C4-2B (cell line): ENCODE data around the gene PPDPF.

Experiments used
- H3K27ac ChIP-seq: fragments of 450-650 bp; 2 replicates; pipeline ENCODE4 v1.5.1; 2017
- ZFX ChIP-seq: fragments of 450-650 bp; IDR thresholded peaks from 2 replicates; pipeline ENCODE4 v1.6.1; 2017
- TF ChIP-seq, protein P1 (sequence below): fragments of 450-650 bp; conservative IDR thresholded peaks from 2 replicates; pipeline ENCODE4 v1.5.1; 2017; ENCODE audit warnings: mild to moderate bottlenecking

The PPDPF gene

DNA sequence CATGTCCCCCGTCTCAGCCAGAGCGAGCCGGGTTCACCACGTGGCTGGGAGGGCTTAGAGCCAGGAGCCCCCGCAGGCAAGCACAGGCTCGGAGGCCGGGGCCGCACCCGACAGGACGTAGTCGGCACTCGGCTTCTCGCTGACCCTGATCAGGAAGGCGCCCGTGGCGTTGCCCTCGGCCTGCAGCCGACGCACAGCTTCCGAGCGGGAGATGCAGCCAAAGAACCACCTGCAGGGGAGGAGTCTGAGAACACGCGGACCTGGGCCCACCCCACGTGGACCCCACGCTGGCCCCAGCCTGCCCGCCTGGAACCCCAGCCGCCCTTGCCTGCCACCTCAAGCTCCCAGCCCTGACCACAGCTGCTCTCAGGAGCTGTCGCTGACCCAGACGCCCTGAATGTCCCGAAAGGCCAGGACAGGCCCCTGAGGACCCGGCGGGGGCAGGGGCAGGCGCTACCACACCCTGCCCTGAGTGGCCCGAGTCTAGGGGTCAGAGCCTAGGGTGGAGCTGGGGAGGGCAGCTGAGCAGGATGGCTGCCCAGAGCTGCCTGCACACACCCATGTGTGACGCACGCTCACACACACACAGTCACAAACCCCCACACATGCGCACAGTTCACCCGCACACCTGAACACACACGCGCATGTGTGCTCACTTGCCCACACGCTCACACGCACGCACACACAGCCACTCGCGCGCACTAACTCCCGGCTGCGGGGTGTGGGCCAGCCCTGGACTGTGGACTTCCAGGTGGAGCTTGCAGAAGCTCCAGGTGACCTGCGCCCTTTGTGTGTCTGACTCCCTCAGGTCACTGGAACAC is 14.5 kb downstream of the PPDPF start:
- H3K27ac ChIP-seq, result no peak overlapping the region
- TF ChIP-seq, protein P1, sequence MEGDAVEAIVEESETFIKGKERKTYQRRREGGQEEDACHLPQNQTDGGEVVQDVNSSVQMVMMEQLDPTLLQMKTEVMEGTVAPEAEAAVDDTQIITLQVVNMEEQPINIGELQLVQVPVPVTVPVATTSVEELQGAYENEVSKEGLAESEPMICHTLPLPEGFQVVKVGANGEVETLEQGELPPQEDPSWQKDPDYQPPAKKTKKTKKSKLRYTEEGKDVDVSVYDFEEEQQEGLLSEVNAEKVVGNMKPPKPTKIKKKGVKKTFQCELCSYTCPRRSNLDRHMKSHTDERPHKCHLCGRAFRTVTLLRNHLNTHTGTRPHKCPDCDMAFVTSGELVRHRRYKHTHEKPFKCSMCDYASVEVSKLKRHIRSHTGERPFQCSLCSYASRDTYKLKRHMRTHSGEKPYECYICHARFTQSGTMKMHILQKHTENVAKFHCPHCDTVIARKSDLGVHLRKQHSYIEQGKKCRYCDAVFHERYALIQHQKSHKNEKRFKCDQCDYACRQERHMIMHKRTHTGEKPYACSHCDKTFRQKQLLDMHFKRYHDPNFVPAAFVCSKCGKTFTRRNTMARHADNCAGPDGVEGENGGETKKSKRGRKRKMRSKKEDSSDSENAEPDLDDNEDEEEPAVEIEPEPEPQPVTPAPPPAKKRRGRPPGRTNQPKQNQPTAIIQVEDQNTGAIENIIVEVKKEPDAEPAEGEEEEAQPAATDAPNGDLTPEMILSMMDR, result no peak
- no peak for TF ChIP-seq ZFX

DNA sequence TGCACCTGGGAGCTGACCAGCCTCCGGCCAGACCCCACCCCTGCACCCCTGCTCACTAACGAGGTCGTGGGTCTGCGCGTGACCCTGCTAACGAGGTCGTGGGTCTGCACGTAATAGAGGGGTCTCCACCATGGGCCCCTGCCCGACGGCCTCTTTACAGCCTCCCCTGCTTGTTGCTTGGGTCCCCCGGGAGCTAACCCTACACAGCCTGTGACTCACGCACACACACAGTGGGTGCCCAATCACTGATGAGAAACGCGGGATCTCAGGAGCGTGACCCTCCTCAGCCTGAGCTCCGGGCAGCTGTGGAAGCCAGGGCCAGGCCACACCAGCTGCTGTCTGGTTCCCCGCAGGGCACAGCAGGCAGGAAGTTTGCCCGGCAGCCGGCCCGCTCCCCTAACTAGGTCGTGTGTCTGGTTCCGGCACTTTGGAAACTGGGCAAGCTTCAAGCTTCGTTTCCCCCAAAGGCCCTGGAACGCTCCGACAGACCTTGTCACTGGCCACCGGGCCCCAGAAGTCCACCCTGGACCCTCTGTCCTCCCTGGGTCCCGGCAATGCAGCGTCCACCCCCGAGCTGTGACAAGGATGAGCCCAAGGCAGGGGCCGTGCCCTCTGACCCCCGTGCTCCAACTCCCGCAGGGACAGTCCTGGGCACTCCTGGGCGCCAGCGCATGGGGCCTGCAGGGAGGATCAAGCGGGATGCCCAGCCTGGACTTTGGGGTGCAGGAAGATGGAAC is 15.8 kb downstream of the PPDPF start:
- peak overlapping the region; percentile 67 for H3K27ac ChIP-seq
- TF ChIP-seq, protein P1, result no peak
- TF ChIP-seq ZFX, result no peak

DNA sequence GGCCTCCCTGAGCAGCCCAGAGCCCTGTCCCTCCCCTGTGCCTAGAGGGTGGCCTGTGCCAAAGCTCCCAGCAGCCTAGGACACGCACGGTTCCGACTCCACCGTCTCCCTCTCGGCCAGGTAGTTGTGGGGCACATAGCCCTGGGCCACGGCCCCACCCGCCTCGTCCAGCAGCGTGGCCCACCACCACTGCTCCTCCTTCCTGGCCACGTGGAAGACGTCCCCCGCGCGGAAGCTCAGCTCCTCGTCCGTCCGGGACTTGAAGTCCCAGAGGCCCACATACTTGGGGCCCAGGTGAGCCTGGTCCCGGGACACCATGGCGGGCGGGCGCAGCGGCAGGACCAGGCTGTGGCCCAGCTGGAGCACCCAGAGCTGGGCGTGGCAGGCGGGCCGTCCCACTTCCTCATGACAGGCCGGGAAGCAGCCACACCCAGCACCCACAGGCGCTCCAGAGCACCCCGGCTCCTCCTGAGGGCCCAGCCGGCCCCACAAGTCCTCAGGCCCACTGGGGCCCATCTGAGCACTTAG is 16.5 kb downstream of the PPDPF start, which contains the start of gene PTK6:
PTK6 (minus strand) TSS at position 380 of the 528 bp plus-strand sequence; CDS start at position 318, 62 bp downstream.
- peak within 1 kb of the TSS; percentile 67 for H3K27ac ChIP-seq
- TF ChIP-seq, protein P1, result no peak
- 0 out of 2 replicates have a peak, but pooled peaks have one; percentile 11 for TF ChIP-seq ZFX

DNA sequence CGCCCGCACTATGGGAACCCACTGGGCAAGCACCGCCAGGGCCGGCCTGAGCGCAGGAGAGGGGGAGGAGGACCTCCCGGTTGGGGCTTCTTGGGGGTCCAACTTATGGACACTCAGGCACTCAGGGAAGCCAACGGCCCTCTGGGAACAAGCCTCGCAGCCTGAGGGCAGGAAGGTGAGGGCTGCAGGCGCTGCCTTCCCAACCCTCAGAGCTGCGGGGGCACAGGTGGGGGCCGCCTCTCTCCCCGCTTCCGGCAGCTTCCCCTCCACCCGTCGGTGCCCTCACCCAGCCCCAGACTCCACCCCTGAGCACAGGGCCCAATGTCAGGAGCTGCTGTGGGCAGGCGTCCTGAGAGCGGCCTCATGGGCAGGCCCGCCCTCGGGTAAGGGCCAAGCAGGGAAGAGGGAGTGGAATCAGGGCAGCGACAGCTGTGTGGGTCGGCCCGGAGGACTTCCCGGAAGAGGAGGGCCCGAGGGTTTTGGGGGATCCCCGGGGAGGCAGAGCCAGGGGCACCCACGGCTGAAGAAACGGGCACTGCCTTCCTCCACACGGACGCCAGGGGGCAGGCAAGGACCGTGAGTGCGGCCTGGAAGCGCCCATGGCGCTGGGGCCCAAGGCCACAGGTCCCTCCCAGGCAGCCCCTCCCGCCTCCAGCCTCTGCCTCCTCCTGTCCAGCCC is 17.1 kb downstream of the PPDPF start:
- TF ChIP-seq ZFX, result 0 out of 2 replicates have a peak, but pooled peaks have one; percentile 5
- TF ChIP-seq, protein P1, result peak; percentile 94
- peak overlapping the region; percentile 67 for H3K27ac ChIP-seq

DNA sequence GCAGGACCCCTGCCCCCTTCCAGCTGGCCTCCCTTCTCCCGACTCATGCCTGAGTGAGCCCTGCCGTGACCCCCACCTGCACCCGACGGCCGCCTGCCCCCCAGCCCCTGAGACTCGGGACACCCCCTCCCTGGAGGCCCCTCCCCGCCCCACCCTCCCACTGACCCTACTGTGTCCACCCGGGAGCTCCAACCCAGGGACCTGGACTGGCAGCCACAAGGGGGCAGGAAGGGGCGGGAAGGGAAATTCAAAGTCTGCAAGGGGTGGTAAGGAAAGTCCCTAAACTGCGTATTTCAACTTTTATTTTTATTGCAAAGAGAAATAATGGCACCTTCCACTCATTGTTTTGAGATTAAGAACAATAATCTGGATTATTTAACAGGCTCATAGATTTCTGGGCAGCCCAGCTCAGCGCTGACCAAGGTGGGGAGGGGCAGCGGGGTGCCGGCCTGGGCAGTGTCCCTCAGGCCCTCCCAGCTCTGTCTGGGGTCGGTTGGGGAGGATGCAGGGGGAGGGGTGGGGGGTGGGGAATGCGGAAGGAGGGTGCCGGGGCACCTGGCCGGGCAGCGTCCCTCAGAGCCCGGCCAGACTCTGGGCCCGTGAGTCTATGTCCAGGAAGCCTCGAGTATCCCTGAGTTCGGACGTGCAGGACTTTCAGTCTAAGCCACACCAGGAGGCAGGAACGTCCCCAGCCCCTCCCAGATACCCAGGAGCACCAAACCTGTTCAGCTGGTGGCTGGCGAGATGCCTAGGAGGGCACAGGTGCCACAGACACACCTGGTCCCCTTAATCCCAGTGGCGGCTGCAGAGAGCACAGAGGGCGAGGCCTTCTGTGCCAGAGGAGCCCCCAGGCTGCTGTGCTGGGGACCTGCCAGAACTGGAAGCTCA is 17.9 kb downstream of the PPDPF start:
- peak overlapping the region; percentile 67 for H3K27ac ChIP-seq
- TF ChIP-seq, protein P1, result peak; percentile 73
- TF ChIP-seq ZFX, result no peak

DNA sequence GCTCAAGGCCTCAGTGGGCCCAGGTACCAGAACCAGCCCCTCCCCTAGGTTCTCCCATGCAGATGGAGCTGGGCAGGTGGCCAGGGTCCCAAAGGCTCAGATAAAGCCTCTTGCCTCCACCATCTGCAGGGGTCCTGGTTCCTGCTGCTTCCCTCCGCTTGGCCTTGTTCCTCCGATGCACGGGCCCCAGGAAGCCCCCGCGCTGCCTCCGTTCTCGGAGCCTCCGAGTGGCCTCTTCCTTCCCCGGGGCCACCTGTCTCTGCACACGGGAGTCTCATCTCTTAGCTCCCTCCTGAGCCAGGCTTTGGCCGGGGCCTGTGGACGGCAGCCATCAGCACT is 18.5 kb downstream of the PPDPF start:
- no peak for TF ChIP-seq ZFX
- TF ChIP-seq, protein P1, result no peak
- peak overlapping the region; percentile 67 for H3K27ac ChIP-seq
